Hematopoietic multipotent progenitor cell treated with erythropoietin and hydrocortisone succinate and interleukin-3 and kit ligand, for 17 days (in vitro differentiated cells): Measurements from ENCODE around the gene FRZB.

ENCODE experiments used
- DNase-seq: peaks from one replicate; pipeline ENCODE4 v3.0.0-alpha.2; 2015; ENCODE audit warnings: low spot score

The FRZB gene

GRCh38 chr2:182798736-182799135 lies 67.7 kb downstream of the FRZB start:
- DNase-seq = no peak

GRCh38 chr2:182792441-182792840 lies 74.0 kb downstream of the FRZB start:
- DNase-seq = no peak

- DNase-seq = no peak
These were observed 81.7 kb downstream of the FRZB start for GRCh38 chr2:182784777-182785176.

- no peak for DNase-seq
These were observed 82.3 kb downstream of the FRZB start for GRCh38 chr2:182784058-182784706.
